NT2/D1 (cell line): ENCODE data around the gene AMDHD1.

Experiments used
- SUZ12 ChIP-seq: IDR thresholded peaks from 2 replicates; pipeline ENCODE4 v1.6.1; 2011; ENCODE audit not compliant: insufficient read length, insufficient read depth; ENCODE audit errors: extremely low read depth
- YY1 ChIP-seq: IDR thresholded peaks from 2 replicates; pipeline ENCODE4 v1.6.1; 2011; ENCODE audit not compliant: insufficient read length, insufficient read depth
- ZNF274 ChIP-seq: IDR thresholded peaks from 2 replicates; pipeline ENCODE4 v1.6.1; 2011; ENCODE audit warnings: mild to moderate bottlenecking, low read depth, low read length

DNA sequence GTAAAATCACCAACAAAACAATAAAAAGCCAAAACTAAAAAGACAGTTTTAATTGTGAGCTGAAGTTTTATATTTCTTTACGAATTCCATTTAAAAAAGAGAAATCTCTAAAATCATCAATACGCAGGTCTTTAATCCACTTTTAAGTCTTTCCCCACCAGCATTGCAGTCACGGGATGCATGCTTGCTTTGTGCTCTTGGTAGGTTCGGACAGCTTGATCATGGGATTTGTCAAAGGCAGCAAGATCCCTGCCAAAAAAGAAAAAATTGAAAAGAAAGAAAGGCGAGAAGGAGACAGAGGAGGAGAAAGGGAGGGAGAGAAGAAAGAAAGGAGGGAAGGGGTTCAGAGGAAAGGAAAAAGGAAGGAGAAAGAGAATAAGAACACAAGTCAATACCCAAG, 57.7 kb downstream of the AMDHD1 start:
- TF ChIP-seq ZNF274: no peak
- TF ChIP-seq SUZ12: no peak
- no peak for TF ChIP-seq YY1
